ENCODE data around the gene EPS8L1.

Gene EPS8L1

DNA sequence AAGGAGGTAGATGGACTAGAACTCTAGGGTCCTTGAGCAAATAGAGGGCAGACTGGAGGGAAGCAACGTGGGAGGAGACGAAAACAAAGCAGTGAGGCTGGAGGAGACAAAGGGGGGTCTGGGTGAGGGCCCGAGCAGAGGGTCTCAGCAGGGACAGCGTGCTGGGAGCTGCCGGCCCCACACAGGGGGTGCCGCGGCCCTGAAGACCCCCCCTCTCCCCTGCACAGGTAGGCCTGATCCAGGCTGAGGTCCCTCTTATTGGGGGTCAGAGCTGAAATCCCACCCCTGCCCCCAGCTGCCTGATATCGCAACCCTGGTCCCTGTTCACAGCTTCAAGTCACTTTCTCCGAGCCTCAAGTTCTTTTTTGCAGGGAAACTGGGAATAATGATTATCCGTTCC is 8.7 kb downstream of the EPS8L1 start:
- Histone ChIP-seq H3K4me3 (no peak overlapping the region), H3K4me2 (no peak overlapping the region), H3K27me3 (peaks cover 52 to 69% (median 64%) of the 10 kb centered on the region in 11 experiments), H3K36me3 (peaks cover 0 to 12% (median 2%) of the 10 kb centered on the region in 11 experiments; a peak in 9 of 22 replicates), H3K27ac (no peak overlapping the region), H4K20me1 (peaks cover 33 to 63% (median 44%) of the 10 kb centered on the region in 11 experiments), H3K4me1 (peaks cover 24 to 54% (median 48%) of the 10 kb centered on the region in 10 experiments), H3K9ac (no peak overlapping the region), H3K9me3 (replicated peaks in 1 of 11) (peaks cover 0 to 11% (median 0%) of the 10 kb centered on the region in 11 experiments; a peak in 11 of 22 replicates)
- TF ChIP-seq Cebpa-rat (IDR thresholded peaks at IDR 0.05): no peak

DNA sequence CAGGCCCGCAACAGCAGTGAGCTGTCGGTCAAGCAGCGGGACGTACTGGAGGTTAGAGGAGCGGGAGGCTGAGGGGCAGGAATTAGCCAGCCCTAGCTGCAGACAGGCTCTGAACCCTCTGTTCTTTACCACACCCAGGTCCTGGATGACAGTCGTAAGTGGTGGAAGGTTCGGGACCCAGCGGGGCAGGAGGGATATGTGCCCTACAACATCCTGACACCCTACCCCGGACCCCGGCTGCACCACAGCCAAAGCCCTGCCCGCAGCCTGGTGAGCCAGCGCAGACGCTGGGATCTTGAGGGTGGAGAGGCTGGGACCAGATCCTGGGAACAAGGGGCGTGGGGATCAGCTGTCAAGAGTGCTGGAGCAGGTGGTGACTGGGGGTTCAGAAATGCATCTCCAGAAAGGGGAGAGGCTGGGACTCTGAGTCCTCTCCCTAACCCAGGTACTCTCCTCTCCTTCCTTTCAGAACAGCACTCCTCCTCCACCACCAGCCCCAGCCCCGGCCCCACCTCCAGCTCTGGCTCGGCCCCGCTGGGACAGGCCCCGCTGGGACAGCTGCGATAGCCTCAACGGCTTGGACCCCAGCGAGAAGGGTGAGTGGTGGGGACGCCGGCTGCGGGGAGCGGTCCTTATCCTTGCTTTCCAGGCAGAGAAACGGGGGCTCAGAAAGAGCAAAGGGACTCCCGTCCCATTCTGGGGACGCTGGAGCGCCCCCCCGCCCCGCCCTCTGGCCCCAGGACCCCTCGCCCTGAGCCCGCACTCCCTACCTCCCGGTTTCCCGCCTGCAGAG is 10.4 kb downstream of the EPS8L1 start:
- H4K20me1 ChIP-seq: peaks cover 39 to 80% (median 59%) of the 10 kb centered on the region in 11 experiments
- no peak overlapping the region for H3K27ac ChIP-seq
- peaks cover 19 to 41% (median 33%) of the 10 kb centered on the region in 10 experiments for H3K4me1 ChIP-seq
- no peak for TF ChIP-seq Cebpa-rat (IDR thresholded peaks at IDR 0.05)
- peak overlapping the region in 5 of 11 experiments; percentile 46 to 62 (median 56); a peak in 6 of 22 replicates for H3K9ac ChIP-seq
- peak overlapping the region; percentile 63 to 97 (median 87) for H3K4me2 ChIP-seq
- H3K4me3 ChIP-seq: peak overlapping the region in 9 of 10 experiments; percentile 31 to 66 (median 55); a peak in 14 of 20 replicates
- H3K27me3 ChIP-seq: peaks cover 52 to 69% (median 64%) of the 10 kb centered on the region in 11 experiments
- peaks cover 0 to 11% (median 0%) of the 10 kb centered on the region in 11 experiments; a peak in 11 of 22 replicates for H3K9me3 ChIP-seq (replicated peaks in 1 of 11)
- H3K36me3 ChIP-seq: peaks cover 8 to 29% (median 18%) of the 10 kb centered on the region in 11 experiments; a peak in 20 of 22 replicates

DNA sequence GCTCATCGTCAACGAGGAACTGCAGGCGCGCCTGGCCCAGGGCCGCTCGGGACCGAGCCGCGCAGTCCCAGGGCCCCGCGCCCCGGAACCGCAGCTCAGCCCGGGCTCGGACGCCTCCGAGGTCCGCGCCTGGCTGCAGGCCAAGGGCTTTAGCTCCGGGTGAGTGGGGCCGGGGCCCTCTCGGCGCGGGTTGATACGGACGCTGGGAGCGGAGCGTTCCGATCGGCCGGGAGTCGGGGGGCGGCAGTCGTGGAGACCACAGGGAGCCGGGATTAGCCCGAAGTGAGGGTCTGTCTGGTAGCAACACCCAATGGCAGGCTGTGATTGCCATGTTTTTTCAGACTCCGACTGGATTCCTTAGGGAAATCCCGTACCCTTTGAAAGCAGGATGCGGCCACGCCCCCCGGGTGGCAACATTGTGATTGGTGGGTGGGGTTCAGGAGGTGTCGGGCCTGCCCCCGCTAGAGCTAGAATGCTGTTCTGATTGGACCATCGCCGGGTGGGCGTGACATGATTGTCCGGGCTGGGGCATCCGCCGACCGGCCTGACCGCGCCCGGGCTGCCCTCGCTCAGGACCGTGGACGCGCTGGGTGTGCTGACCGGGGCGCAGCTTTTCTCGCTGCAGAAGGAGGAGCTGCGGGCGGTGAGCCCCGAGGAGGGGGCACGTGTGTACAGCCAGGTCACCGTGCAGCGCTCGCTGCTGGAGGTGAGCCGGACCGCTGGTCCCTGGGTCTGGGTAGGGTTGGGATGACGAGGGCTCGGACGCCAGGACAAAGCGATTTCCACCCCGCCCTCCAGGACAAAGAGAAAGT is 11.3 kb downstream of the EPS8L1 start:
- Histone ChIP-seq H3K4me3 (peak overlapping the region; percentile 31 to 66 (median 54); a peak in 18 of 20 replicates), H4K20me1 (peaks cover 42 to 88% (median 63%) of the 10 kb centered on the region in 11 experiments), H3K9me3 (replicated peaks in 1 of 11) (peaks cover 0 to 7% (median 0%) of the 10 kb centered on the region in 11 experiments; a peak in 11 of 22 replicates), H3K4me1 (peaks cover 19 to 34% (median 29%) of the 10 kb centered on the region in 10 experiments), H3K27ac (no peak overlapping the region), H3K36me3 (peaks cover 15 to 37% (median 26%) of the 10 kb centered on the region in 11 experiments; a peak in 20 of 22 replicates), H3K27me3 (peaks cover 48 to 63% (median 60%) of the 10 kb centered on the region in 11 experiments), H3K9ac (peak overlapping the region in 8 of 11 experiments; percentile 26 to 62 (median 52); a peak in 10 of 22 replicates), H3K4me2 (peak overlapping the region; percentile 63 to 97 (median 87))
- no peak for TF ChIP-seq Cebpa-rat (IDR thresholded peaks at IDR 0.05)

DNA sequence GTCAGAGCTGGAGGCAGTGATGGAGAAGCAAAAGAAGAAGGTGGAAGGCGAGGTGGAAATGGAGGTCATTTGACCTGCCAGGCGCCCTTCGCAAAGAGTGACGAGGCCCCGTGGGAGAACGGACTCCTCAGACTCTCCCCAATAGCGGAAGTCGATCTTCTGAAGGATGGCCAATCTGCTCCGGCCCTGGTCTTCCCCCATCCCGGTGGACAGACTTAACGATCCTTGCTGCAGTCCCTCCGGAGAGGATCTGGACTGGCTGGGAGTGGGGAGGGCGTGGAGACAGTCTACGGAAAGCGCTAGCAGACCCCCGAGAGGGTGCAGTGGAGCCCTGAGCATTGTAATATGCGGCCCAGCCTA is 11.9 kb downstream of the EPS8L1 start:
- Histone ChIP-seq H3K27ac (no peak overlapping the region), H3K9me3 (replicated peaks in 1 of 11) (peaks cover 0 to under 1% (median 0%) of the 10 kb centered on the region in 11 experiments; a peak in 6 of 22 replicates), H3K27me3 (peaks cover 42 to 58% (median 54%) of the 10 kb centered on the region in 11 experiments), H4K20me1 (peaks cover 48 to 94% (median 63%) of the 10 kb centered on the region in 11 experiments), H3K4me1 (peaks cover 19 to 29% (median 24%) of the 10 kb centered on the region in 10 experiments), H3K9ac (peak overlapping the region in 3 of 11 experiments; percentile 21 to 53 (median 51); a peak in 1 of 22 replicates), H3K36me3 (peaks cover 21 to 43% (median 32%) of the 10 kb centered on the region in 11 experiments; a peak in 20 of 22 replicates), H3K4me2 (peak overlapping the region; percentile 63 to 97 (median 87)), H3K4me3 (peak overlapping the region in 8 of 10 experiments; percentile 35 to 66 (median 56); a peak in 13 of 20 replicates)
- no peak for TF ChIP-seq Cebpa-rat (IDR thresholded peaks at IDR 0.05)

DNA sequence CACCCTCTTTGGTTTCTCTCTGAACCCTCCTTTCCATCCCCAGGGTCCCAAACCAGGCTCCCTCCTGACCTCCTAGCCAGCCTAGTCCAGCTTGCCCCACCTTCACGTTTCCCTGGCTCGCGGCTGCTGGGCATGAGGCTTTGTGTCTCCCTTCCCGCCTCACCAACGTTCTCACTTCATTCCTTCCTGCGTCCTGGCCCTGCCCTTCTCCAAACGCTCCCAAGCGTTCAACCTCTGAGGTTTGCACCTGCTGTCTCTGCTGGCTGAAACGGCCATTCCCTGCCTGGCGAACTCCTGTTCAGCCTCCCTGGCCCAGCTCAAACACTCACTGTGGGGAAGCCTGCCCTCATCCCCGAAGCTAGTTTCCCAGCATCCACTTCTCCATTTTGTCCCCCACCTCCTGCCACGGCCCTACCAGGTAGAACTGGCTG is 12.4 kb downstream of the EPS8L1 start:
- Histone ChIP-seq H3K4me1 (peaks cover 19 to 29% (median 24%) of the 10 kb centered on the region in 10 experiments), H3K9ac (peak overlapping the region in 3 of 11 experiments; percentile 21 to 61 (median 24); a peak in 3 of 22 replicates), H3K4me3 (no peak overlapping the region; a peak in 1 of 20 replicates), H4K20me1 (peaks cover 52 to 98% (median 65%) of the 10 kb centered on the region in 11 experiments), H3K36me3 (peaks cover 26 to 48% (median 37%) of the 10 kb centered on the region in 11 experiments; a peak in 20 of 22 replicates), H3K27ac (no peak overlapping the region), H3K9me3 (replicated peaks in 1 of 11) (no peaks in the 10 kb centered on the region), H3K27me3 (peaks cover 37 to 52% (median 49%) of the 10 kb centered on the region in 11 experiments), H3K4me2 (peak overlapping the region; percentile 63 to 97 (median 87))
- no peak for TF ChIP-seq Cebpa-rat (IDR thresholded peaks at IDR 0.05)

DNA sequence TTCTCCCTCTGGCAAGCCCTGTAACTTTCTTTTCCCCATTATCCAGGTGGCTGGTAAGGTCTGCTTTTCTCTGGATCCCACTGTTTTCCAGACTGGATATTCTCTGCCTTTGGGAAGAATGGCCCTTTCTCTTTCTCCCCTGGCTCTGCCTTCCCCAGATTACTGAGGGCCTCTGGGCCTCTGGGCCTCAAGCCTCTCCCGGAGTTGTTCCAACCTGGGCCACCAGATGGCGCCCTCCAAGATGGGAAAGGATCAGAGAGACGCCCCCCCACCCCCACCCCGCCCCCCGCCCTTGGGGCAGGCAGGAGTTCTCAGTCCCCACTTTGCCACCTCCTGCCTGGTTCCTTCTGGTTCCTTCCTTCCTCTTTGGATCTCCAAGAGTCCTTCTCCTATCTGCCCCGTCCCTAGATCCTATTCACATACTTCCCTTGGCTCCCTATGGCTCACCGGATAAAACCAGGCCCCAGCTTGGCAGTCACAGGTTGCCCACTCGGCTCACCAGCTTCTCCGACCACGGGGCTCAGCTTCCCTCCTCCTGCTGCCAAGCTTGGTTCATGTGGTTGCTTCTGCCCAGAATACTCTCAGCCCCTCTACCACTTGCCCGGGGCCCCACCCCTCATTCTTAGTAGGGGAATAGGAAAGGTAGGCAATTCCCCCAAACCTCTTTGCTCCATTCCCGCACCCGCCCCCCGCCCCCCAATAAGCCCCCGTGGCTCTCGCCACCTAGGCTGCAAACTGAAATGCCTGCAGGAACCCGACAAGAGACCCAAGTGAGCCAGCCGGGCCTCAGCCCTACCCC is 13.1 kb downstream of the EPS8L1 start:
- no peak for TF ChIP-seq Cebpa-rat (IDR thresholded peaks at IDR 0.05)
- peak overlapping the region in 9 of 11 experiments; percentile 63 to 97 (median 87); a peak in 14 of 22 replicates for H3K4me2 ChIP-seq
- H4K20me1 ChIP-seq: peaks cover 52 to 93% (median 62%) of the 10 kb centered on the region in 11 experiments
- no peak overlapping the region for H3K4me3 ChIP-seq
- peak overlapping the region in 3 of 11 experiments; percentile 21 to 61 (median 24); a peak in 2 of 22 replicates for H3K9ac ChIP-seq
- H3K36me3 ChIP-seq: peaks cover 27 to 48% (median 37%) of the 10 kb centered on the region in 11 experiments; a peak in 20 of 22 replicates
- H3K27me3 ChIP-seq: peaks cover 33 to 48% (median 45%) of the 10 kb centered on the region in 11 experiments
- peaks cover 19 to 29% (median 24%) of the 10 kb centered on the region in 10 experiments for H3K4me1 ChIP-seq
- no peaks in the 10 kb centered on the region for H3K9me3 ChIP-seq (replicated peaks in 1 of 11)
- no peak overlapping the region for H3K27ac ChIP-seq

DNA sequence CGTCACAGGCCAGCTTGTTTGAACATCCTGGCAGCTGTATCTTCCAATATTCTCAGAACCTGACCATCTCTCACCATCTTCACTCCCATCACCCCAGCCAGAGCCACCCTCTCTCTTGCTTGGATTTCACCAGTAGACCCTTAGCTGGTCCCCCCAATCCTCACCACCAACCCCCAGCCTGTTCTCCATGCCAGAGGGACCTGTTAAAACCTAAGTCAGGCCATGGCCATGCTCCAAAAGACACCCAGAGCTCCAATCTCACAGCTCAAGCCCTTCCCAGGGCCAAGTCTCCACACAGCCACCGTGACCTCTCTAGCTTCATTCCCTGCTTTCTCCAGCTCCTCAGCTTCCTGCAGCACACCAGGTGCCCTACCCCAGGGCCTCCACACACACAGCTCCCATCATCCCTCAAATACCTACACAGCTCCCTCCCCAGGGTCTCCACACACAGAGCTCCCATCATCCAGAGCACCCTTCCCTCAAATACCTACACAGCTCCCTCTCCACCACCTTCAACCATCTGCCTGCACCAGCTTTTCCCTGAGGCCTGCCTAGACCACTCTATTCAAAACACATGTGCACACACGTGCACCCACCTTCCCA is 13.8 kb downstream of the EPS8L1 start:
- peaks cover 33 to 41% (median 39%) of the 10 kb centered on the region in 11 experiments for H3K27me3 ChIP-seq
- no peak for TF ChIP-seq Cebpa-rat (IDR thresholded peaks at IDR 0.05)
- no peak overlapping the region for H3K4me2 ChIP-seq
- H3K4me1 ChIP-seq: peaks cover 19 to 29% (median 24%) of the 10 kb centered on the region in 10 experiments
- no peak overlapping the region for H3K27ac ChIP-seq
- H3K4me3 ChIP-seq: no peak overlapping the region
- H3K36me3 ChIP-seq: peaks cover 30 to 50% (median 40%) of the 10 kb centered on the region in 11 experiments
- peaks cover 52 to 89% (median 61%) of the 10 kb centered on the region in 11 experiments for H4K20me1 ChIP-seq
- no peaks in the 10 kb centered on the region for H3K9me3 ChIP-seq (replicated peaks in 1 of 11)
- no peak overlapping the region for H3K9ac ChIP-seq

All from BLaER1 treated with 17β-estradiol and CSF1 and Interleukin-3, amounts not matched to agents 10 nM and 100 nM (cell line).